Amniotic epithelial cell (primary cell): ENCODE measurements around the gene NGDN.

Experiments
- DNase-seq: peaks from one replicate; pipeline ENCODE4 v3.0.0-alpha.2; 2010; ENCODE audit warnings: low read depth

NGDN gene

DNA sequence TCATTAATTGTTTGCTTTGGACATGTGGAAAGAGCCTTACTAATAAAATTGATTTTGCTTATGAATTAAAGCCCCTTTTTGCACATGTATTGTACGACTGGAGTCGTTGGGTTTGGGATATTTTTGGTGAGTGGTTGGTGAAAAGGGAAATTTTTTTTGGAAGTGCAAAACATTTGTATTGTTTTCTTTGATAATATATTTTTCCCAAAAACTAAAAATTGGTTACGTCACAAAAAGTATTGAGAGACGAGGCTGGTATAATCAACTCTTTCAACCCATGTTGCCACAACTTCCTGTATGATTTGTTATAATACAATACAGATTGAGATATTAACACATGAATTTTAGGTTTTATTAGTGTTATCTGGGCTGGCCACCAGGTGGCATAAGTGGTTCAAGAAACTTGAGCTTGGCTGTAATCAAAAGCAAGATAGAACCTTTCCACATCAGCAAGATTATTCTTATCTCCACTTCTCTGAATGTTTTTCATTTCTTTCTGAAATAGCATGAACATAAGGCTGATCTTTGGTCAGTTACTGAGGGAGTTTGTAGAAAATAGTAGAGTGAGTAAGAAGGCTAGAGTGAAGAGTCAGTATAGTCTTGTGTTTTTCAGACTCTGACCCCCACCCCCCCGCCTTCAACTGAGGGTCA, 8.7 kb downstream of the NGDN start:
- peak; percentile 86 for DNase-seq

DNA sequence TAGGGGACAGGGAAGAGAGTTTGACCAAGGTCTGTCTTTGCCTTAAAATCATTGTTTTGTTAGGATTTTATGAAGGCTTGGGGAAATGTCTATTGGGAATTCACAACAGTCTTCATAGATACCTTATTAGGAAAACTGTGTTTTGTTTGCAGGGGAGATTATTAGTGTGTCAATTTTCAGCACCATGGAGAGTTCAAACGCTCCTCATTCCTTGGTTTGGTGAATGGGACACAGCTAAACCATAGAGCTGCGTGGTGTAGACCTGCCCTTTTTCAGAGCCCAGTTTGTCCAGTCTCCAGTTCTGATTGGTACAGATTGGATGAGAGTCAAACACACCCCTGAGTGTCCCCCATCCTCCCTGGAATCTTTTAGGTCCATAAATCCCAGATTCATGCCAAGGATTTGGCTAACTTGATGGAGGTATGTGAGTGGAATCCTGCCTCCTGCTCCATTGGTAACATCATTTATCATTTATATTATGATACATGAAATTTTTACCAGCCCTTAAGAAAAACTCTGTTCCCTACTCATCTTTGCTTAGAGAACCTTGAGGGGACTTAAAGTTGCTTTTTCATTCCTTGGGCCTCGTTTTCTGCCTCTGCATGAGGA, 12.0 kb downstream of the NGDN start:
- peak; percentile 36 for DNase-seq

DNA sequence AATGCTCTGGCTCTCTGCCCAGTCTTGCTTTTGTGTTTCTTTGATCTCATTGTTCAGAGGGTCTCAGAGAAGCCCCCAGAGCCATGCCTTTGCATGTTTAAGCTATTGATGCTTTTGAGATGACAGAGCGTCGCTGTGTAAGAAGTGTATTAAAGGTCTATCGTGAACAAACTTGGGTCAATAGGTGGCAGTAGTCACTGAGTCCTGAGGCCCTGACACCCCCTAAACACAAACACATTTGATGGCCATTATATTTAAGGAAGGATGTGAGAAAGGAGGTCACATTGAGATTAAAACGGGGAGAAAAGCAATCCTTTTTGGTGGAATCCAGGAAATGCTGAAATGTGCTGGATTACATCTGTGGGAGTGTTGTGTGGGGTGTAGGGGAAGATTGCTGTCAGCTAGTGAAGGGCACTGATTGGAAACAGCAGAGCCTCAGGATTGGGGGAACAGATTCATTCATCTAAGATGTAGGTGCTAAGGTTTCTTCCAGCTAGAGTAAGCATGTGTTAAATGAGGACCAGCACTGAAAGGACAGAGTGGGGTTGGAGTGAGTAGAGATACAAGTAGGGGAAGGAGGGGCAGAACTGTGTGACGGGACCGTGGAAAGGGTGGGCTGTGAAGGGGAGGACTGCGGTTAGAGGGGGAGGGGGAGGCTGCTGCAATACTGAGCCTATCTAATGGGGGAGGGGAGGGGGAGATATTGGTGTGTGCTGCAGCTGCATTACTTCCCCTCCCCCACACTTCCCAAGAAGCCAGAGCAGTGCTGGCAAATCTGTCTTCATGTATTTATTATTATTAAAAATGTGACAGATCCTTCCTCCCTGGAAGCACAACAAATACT, 12.7 kb downstream of the NGDN start:
- no peak for DNase-seq

DNA sequence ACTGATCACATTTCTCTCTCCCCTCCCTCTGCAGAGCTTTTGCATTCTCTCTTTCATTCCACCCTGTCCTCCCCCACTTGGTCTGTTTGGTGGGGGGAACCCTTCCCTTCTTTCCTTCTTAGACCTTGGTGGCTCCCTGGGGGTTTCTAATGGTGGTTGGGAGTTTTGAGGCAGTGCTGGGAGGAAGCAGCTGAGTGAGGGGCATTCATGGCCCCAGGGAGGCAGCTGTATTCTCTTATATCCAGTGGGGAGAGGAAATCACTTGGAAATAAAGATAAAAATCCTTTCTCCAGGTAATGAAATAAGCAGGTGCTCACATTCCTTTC, 13.3 kb downstream of the NGDN start:
- no peak for DNase-seq

DNA sequence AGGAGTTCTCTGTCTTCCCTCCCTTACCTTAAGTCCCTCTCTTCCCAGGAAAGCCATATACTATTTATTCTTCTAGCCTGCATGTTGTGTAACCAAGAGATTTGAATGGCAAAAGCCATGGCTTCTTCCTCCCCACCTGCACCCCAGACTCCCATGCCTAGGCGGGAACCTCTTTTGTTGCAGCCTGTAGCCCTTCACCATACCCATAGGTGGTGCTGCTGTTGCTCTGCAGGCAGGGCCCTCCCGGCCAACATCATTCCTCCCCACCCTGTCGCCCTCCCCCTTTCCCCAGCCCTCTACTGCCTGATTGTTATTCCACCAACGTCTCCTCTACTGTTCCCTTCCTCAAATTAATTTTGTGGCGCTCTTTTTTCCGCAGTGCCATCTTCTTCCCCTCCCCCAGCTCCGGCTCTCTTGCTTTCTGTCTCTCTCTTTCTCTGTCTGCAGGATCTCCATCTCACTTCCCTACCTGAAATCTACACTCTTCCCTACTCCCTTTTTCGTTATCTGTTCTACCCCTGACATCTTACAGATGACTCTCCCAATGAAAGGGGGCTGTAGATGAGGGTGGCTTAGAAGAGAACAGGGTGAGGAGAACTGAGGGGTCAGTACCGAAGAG, 13.8 kb downstream of the NGDN start:
- peak; percentile 36 for DNase-seq

DNA sequence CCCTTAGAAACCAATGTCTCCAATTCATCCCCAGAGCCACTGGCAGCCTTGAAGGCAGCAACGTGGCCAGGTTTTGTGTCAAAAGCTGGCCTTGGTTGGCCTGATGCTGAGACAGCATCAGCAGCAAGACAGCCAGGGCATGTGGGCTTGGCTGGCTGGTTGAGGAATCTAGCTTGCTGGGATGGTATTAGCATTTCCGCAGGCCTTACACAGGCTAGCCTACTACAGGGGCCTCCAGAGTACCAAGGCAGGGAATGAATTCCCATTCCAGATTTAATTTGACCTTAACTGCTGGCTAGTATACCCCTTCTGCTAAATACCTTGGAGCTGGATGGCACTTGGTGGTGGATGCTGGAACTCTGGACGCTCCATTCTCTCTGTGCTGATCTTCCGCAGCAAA, 15.8 kb downstream of the NGDN start:
- no peak for DNase-seq

DNA sequence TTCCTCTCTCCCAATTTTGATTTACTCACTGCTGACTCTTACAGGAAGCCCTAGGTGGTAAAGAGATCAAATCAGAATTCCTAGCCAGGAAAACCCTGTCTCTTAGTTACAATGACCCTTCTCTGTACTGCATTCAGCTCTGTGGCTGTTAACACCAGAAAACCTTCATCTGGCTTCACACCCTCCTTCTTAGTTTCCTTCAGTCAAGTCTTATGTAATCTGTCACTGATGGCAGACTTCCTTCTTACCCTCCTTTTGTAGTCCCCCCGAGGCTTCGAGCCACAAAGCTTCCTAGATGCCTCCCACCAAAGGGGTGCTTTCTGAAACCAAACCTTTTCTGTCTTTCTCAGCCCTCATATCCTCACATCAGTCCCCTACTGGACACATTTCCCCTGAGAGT, 16.5 kb downstream of the NGDN start:
- no peak for DNase-seq

DNA sequence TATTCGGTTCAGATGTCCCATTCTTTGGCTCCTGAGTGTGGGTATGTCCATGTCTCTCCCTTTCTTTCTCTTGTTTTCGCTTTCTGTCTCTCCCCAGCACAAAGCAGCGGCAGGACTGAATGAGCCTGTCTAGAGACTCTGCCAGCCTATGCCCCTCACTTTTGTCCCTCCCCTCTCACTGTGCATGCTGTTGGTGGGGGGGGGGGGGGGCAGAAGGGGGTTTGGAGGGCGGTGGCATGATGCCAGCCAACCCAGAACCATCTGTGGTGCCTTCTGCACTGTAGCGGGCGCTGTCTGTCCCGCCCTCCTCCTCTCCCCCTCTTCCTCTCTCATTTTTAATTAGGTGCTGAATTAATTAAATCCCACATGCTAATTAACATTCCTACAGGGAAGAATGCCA, 17.7 kb downstream of the NGDN start:
- DNase-seq: no peak

DNA sequence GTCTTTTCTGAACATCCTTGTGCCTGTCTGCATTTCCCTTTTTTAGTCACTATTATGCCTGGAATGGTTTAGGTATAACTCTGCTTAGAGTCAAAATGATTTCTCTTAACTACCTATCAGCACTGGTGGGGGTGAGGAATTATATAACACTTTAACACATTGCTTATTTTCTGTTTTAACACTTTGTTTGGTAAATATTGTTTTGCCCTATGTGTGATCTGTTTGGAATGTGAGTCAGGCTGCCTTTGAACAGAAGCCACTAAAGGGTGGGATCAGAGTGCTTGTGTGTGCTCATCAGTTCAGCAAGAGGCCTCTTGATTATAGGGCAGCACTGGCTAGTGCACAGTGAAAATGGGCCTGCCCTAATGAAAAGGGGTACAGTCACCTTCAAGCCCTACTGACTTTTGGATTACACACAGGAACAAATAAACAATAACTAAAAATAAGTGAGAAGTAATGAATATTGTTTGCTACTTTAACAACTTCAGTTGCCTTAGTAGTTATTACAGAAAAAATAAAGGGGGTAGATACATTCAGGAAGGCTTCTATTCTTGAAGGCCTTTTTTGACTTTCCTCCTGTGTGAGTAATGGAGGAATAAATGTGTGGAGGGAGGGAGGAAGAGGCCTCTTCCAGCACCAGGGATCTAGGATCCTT, 23.2 kb downstream of the NGDN start:
- peak; percentile 54 for DNase-seq

DNA sequence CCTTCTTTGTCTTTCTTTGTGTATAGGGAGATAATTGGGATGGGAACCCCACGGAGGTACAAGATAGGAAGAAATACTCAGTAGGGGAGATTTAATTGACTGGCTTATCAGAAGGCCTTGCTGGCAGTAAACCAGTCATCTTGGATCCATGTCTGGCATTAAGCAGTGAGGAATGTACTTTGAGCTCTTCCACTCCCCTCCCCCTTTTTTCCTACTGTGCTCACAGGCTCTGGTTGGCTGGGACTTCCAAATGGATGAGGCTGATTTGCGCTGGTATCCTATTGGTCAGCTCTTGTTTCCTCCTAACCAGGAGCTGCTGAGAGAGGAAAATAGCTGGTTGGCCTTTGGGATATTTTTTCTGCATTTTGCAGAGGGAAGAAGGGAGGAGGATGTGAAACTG, 24.7 kb downstream of the NGDN start:
- DNase-seq: peak; percentile 95

DNA sequence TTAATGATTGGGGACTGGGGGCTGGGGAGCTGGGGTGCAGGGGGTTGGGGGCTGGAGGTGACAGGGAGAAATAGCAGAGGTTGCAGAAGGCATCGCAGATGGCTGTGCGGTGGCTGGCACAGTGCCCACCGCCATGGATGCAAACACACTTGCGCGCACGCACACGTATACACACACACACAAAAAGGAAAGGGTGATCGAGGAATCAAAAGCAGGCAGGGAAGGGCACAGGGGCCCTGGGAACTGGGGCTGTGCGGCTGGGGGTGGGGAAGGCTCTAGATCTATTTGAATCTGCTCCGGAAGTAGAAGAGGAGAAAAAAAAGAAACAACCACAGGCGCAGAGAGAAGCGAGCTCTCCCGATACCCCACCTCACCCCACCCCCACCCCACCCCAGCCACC, 42.7 kb downstream of the NGDN start:
- DNase-seq: no peak

DNA sequence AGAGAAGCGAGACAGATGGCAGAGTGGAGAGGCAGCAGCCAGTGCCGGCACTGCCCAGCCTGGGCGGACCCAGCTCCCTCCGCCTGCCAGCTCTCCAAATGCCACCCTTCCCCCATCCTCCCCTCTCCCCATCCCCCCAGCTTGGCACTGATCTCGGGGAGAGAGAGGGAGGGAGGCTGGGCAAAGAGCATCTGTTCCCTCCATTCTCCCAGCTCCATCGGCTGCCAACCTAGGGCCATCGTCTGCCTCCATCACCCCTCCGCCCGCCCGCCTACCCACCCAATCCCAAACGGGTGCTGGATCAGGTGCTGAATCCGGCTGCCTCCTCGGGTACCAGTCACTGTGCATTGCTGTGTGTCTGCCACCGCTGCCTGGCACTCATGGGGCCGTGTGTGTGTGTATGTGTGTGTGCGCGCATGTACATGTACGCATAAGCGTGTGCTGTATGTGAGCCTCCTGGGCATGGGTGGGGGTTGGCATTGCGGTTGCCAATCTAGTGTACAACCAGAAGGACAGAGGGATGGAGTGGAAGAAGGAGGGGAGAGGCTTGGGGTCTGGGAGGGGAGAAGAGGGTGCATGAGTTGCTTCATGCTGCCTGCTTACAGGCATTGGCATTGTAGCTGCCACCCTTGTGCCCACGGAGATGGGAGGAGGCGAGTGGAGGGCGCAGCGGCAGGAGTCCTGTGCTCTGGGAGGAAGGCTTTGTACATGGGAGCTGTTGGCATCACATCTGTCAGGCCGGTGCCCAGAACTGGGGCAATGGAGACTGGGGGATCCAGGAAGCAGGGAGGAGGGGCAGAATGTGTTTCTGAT, 43.7 kb downstream of the NGDN start:
- DNase-seq: no peak

DNA sequence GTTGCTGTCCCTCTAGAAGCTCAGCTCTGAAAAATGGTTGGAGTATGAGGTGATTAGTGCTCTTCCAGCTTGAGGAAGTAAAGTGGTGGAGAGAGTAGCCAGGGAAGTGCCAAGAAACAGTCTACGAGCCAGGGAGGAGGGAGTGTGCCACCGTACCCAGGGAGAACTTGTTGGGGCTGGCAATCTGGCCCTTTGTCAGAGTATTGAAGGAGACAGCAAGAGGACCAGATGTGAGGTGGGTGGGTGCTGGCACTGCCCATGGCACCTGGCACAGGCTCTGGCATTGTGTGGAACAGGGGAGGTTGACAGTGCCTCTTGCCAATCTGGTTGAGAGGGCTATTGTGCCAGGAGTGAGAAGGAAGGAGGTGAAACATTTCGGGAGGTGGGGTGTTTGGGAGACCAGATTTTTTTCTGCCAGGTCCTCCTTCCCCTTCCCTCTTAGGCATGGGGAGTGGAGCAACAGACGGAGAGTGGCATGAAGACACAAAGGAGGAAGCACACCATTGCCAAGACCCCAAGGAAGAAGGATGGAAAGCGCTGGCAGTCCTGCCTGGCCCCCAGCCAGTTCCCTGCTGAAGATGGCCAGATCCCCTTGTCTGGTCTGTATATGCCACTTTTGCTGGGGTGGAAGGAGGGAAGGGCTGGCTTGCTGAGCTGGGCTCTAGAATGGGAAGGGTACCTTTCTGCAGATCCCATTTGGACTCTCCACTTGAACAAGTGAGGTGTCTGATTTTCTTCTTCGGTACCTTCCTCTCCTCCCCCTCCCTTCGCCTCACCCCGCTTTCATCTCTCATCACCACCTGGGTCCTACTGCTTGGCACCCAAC, 44.5 kb downstream of the NGDN start:
- no peak for DNase-seq

DNA sequence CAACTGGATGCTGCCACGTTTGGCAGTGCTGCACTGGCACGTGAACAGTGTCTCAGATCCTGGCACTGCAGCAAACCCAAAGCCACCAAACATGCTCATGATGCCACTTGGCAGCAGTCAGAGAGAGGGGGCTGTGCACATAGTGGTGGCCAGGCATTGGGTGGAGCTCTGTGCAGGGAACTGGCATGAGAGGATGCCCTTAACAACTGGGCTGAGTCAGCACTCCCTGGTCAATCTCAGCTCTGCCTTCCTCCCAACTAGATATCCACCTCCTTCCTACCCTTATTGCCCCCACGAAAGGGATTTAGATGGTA, 45.1 kb downstream of the NGDN start:
- DNase-seq: no peak

DNA sequence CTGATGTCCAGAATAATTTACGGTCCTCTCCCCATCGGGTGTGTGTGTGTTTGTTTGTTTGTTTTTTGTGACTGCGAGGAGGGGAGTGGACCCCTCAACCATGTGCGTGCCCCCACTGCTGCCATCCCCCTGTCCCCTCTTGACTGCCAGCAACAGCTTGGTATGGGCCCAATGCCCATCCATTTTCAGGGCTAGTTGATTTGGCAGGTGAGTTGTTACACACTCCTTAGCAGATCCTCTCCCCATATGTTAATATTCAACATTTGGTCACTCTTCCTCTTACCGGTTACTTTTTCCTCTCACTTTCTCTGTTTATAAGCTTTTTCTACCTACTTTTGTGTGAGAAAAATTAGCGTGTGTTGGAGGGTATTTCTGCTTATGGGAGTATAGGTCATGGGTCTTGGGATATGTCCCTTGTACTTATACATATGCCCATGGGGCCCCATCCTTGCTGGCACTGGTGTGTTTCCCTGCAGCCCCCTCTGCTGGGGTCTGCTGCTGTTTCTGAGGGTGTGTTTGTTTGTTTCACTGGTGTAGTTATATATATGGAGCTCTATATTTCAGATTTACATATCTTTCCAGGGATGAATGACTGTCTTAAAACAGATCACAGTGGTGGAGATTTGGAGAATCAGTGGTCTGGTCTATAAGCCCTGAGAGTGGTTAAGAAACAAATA, 48.3 kb downstream of the NGDN start:
- no peak for DNase-seq

DNA sequence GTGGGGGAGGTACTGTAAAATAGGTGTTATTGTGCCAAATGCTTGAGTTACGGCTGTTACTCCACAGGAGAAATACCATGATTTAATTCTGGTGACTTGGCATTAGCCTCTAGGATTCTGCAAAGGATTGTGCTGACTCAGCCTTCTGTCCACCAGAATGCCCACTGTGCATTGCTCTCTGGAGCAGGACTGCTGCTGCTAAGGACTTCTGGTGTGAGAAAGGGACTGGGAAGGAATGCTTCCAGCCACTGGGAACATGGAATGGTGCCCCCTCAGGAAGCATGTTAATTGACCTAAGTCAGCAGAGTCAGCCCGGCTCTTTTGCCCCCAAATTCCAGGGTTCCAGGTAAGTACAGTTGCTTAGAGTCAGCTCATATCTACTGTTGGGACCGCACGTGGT, 49.2 kb downstream of the NGDN start:
- DNase-seq: no peak

DNA sequence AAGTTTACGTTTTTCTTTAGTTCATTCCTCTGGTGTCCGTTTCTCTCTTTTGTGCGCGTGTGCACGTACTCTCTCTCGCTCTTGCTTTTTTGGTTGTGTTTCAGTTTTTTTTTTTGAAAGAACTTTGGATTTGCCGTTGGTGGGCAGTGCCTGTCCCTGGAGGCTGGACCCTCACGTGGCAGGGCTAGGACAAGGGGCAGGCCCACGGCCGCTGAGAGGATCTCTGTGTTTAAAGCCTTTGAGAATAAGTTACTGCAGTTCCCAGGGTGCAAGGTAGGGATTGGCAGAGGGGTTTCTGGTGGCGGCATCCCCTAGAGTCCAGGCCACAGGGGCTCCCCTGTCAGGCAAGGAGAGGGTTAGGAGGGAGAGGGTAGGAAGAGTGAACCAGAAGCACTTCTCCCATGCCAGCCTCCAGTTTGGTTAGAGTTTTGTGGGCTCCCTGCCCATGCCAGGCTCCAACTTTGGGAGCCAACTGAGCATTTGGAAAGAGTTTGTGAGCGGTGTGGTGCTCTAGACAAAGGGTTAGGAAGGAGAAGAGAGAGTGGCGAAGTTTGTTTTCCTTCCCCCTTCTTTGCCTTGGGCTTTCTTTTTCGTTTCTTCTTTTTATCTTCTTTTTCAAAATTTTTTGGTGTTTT, 51.5 kb downstream of the NGDN start:
- no peak for DNase-seq

DNA sequence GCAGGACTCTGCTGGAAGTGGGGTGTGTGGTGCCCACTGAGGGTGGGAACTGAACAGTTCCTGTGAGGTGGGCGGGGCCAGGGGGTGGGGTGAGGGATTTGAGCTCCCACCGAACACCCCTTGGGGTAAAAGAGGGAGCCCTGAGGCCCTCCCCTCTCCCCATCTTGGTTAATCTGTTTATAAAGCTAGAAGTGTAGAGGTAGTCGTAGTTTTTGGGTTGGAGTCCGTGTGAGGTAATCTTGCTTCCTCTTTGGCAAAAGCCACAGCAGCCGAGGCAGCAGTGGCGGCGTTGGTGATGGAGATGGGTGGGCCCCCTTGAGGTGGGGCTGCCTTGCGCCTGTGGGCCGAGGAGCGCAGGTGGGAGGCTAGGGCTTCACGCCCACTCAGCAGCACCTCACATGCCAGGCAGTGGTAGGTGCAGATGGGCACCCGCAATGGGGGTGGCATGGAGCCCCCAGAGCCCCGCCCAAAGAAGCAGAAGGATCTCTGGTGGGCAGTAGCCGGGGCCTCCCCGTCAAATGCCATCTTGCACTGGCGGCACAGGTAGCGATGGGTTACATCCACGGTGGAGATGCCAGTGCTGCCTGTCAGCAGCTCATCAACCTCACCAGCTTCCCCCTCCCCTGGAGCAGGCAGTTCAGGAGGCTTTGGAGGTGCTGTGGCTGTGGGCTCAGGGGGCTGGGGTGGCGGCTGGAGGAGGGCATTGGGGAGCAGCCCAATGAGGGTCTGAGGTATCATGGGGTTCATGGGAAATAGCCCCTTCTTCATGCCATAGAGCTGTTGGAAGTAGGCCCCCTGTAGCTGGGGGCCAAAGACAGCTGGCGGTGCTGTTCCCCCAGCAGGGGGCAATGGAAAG, 52.5 kb downstream of the NGDN start:
- DNase-seq: no peak

DNA sequence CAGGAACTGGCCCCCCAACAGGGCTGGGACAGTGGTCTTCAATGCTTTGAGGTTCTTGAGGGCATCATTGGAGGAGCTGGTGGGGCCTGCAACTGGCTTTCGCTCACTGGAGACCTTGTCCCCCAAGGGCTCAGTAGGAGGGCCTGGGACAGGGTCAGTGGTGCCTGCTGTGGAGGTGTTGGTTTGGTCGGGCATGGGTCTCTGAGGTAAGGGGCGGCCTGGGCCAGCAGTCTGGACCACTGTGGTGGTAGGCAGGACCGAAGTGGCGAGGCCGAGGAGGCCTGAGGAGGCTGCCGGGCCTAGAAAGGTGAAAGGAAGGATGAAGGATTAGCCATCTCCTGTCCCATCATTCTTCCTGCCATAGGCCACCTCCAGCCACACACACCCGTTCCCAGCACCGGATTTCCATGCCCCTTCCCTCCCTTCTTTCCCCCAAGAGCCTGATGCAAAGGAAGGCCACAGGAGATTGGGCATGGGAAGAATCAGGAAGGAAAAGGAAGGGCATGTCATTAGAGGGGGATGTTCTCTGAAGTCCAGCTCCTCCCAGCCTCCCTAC, 53.2 kb downstream of the NGDN start:
- DNase-seq: no peak
